ENCODE data around the gene ERBB4.

DNA sequence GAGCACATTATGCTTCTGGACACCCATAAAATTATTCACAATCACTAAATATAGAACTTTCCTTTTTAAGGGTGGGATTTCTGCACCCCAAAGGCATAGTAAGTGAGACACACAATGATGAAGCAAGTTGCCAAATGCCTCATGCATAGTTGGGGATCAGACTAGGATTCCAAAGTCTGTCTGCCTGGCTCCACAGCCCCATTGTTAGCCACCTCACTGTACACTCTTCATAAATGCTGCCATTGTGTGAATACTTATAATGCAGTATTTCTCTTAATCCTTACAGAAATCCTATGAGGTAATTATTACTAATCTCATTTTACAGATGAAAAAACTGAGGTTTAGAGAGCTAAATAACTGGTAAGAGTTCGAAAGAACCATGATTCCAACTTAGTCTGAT is 738.6 kb downstream of the ERBB4 start:
- TF ChIP-seq EZH2phosphoT487 (IDR thresholded peaks at IDR 0.05; ENCODE audit: borderline replicate concordance, low read length), result no peak
- TF ChIP-seq, protein P1, sequence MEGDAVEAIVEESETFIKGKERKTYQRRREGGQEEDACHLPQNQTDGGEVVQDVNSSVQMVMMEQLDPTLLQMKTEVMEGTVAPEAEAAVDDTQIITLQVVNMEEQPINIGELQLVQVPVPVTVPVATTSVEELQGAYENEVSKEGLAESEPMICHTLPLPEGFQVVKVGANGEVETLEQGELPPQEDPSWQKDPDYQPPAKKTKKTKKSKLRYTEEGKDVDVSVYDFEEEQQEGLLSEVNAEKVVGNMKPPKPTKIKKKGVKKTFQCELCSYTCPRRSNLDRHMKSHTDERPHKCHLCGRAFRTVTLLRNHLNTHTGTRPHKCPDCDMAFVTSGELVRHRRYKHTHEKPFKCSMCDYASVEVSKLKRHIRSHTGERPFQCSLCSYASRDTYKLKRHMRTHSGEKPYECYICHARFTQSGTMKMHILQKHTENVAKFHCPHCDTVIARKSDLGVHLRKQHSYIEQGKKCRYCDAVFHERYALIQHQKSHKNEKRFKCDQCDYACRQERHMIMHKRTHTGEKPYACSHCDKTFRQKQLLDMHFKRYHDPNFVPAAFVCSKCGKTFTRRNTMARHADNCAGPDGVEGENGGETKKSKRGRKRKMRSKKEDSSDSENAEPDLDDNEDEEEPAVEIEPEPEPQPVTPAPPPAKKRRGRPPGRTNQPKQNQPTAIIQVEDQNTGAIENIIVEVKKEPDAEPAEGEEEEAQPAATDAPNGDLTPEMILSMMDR (IDR thresholded peaks at IDR 0.05; ENCODE audit: low read depth, low read length, poor library complexity, severe bottlenecking), result no peak

Data from DOHH2 (cell line).